ENCODE results near the gene LTN1. TPM values are rescaled to one million over a fixed set of nuclear protein-coding genes. Genes with fewer than 3 reads are reported as not detected.
A peak's percentile ranks its signal among the peaks of the same experiment; 100 is the strongest.

The LTN1 gene
- total and polyA plus RNA-seq, 2 of the 13 experiments (the other 11 are each of a cell fraction or from before 2014, with no cell fraction given): 6.7 to 24.6 TPM

DNA sequence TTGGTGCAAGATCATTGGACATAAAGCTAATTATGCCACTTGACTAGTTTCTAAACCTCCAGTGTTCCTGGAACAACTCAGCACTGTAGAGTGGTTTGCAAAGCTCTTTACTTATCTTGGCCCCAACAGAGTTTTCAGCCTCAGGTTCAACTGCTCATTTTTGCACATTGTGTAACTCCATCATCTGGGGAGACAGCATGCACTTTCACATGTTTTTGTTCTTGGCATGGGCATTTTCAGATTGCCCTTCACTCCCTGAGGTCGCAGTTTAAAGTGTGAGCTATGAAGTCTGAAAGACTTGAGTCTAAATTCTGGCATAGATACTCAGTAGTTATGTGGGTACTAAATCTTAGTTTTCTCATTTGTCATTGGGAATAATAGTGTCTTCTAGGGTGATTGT, 36.8 kb upstream of the LTN1 start (continued):
- TF ChIP-seq MTF2 (CRISPR knock-in tag; IDR thresholded peaks at IDR 0.05; ENCODE audit: borderline replicate concordance) (no peak), ZNF12 (CRISPR knock-in tag; IDR thresholded peaks at IDR 0.05) (no peak), ZNF468 (CRISPR knock-in tag; IDR thresholded peaks at IDR 0.05) (no peak), ESRRA (CRISPR knock-in tag; IDR thresholded peaks at IDR 0.05; ENCODE audit: low read depth) (no peak), KDM5B (CRISPR knock-in tag; IDR thresholded peaks at IDR 0.05; ENCODE audit: borderline replicate concordance) (no peak)
- TF ChIP-seq, protein P1, sequence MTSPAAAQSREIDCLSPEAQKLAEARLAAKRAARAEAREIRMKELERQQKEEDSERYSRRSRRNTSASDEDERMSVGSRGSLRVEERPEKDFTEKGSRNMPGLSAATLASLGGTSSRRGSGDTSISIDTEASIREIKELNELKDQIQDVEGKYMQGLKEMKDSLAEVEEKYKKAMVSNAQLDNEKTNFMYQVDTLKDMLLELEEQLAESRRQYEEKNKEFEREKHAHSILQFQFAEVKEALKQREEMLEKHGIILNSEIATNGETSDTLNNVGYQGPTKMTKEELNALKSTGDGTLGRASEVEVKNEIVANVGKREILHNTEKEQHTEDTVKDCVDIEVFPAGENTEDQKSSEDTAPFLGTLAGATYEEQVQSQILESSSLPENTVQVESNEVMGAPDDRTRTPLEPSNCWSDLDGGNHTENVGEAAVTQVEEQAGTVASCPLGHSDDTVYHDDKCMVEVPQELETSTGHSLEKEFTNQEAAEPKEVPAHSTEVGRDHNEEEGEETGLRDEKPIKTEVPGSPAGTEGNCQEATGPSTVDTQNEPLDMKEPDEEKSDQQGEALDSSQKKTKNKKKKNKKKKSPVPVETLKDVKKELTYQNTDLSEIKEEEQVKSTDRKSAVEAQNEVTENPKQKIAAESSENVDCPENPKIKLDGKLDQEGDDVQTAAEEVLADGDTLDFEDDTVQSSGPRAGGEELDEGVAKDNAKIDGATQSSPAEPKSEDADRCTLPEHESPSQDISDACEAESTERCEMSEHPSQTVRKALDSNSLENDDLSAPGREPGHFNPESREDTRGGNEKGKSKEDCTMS (CRISPR knock-in tag; conservative IDR thresholded peaks at IDR 0.05): no peak

GRCh38 chr21:29025328-29025713, 32.6 kb upstream of the LTN1 start:
- H3K9ac ChIP-seq (ENCODE audit: insufficient read depth, low read depth, low read length): peak overlapping the region; percentile 99
- in situ Hi-C loops (cut with HindIII; ENCODE audit: extremely low pct_ligation_motif_present, low pct_unique_long_range_greater_than_20kb): no loop called here
- intact Hi-C loops (cut with micrococcal nuclease; ENCODE audit: unreplicated experiment): loop anchor here (1.0 to 2.0 kb wide), 2 partner anchors 33 to 47 kb away; partner anchors contain the start of genes CCT8 and LTN1
- H3K79me2 ChIP-seq (ENCODE audit: insufficient read depth, low read length): peaks cover 32% of the 10 kb centered on the region
- no peaks in the 10 kb centered on the region for H3K9me3 ChIP-seq (ENCODE audit: low read length)
- DNase-seq (ENCODE audit: low spot score) (no peak), ATAC-seq (peak; percentile 8; the same call in 2 of the 3 replicates), FAIRE-seq (peak; percentile 8)
- 1% methylated on average over 6 of the region's 6 CpGs for WGBS (ENCODE audit: low lambda C conversion rate)
- no peak overlapping the region for H2AFZ ChIP-seq (ENCODE audit: low read length)
- H3K4me3 ChIP-seq (replicated peaks in 1 of 3; ENCODE audit: insufficient read depth in 1 of 3, low read depth in 2 of 3, low read length in 3 of 3): peak overlapping the region; percentile 79 to 94 (median 83)
- POLR2A ChIA-PET: interaction anchor here (1.0 to 5.2 kb wide), 10 partner anchors 12 to 274 kb away, joined by 3 to 94 read pairs (median 6); partner anchors contain the start of genes BACH1, CCT8 and LTN1
- H3K4me1 ChIP-seq (ENCODE audit: insufficient read depth, low read length): peaks cover 38% of the 10 kb centered on the region
- H3K27me3 ChIP-seq (ENCODE audit: control insufficient read depth in 1 of 2, insufficient read depth in 2 of 2, low read length in 2 of 2): no peaks in the 10 kb centered on the region; a peak in 1 of 5 replicates
- H3K36me3 ChIP-seq (replicated peaks in 1 of 2; ENCODE audit: control insufficient read depth in 1 of 2, insufficient read depth in 2 of 2, low read length in 2 of 2): peaks cover 2 to 13% of the 10 kb centered on the region in 2 experiments
- CTCF ChIA-PET (ENCODE audit: low intra/inter-chr PET ratio, low total read pairs): no interaction called here
- peak overlapping the region; percentile 99 for H3K27ac ChIP-seq (ENCODE audit: extremely low read length, insufficient read depth, low read length)
- TSS peak; percentile 66 for BruUV-seq (replicated peaks)
- peak overlapping the region; percentile 78 for H3K4me2 ChIP-seq (ENCODE audit: low read depth, low read length)
- H4K20me1 ChIP-seq (ENCODE audit: insufficient read depth, low read length): no peaks in the 10 kb centered on the region
- TF ChIP-seq NCOA1 (CRISPR knock-in tag; IDR thresholded peaks at IDR 0.05): no peak
- no peak for TF ChIP-seq ZNF138 (CRISPR knock-in tag; IDR thresholded peaks at IDR 0.05; ENCODE audit: low read depth)
- TF ChIP-seq, protein P2, sequence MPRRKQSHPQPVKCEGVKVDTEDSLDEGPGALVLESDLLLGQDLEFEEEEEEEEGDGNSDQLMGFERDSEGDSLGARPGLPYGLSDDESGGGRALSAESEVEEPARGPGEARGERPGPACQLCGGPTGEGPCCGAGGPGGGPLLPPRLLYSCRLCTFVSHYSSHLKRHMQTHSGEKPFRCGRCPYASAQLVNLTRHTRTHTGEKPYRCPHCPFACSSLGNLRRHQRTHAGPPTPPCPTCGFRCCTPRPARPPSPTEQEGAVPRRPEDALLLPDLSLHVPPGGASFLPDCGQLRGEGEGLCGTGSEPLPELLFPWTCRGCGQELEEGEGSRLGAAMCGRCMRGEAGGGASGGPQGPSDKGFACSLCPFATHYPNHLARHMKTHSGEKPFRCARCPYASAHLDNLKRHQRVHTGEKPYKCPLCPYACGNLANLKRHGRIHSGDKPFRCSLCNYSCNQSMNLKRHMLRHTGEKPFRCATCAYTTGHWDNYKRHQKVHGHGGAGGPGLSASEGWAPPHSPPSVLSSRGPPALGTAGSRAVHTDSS (CRISPR knock-in tag; conservative IDR thresholded peaks at IDR 0.05): no peak
- TF ChIP-seq MEIS1 (CRISPR knock-in tag; IDR thresholded peaks at IDR 0.05; ENCODE audit: borderline replicate concordance): no peak
- TF ChIP-seq, protein P3, sequence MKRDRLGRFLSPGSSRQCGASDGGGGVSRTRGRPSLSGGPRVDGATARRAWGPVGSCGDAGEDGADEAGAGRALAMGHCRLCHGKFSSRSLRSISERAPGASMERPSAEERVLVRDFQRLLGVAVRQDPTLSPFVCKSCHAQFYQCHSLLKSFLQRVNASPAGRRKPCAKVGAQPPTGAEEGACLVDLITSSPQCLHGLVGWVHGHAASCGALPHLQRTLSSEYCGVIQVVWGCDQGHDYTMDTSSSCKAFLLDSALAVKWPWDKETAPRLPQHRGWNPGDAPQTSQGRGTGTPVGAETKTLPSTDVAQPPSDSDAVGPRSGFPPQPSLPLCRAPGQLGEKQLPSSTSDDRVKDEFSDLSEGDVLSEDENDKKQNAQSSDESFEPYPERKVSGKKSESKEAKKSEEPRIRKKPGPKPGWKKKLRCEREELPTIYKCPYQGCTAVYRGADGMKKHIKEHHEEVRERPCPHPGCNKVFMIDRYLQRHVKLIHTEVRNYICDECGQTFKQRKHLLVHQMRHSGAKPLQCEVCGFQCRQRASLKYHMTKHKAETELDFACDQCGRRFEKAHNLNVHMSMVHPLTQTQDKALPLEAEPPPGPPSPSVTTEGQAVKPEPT (CRISPR knock-in tag; IDR thresholded peaks at IDR 0.05; ENCODE audit: low read depth): no peak
- no peak for TF ChIP-seq EZH2 (conservative IDR thresholded peaks at IDR 0.05; ENCODE audit: low read depth, low read length)
- no peak for TF ChIP-seq HOXA7 (CRISPR knock-in tag; IDR thresholded peaks at IDR 0.05)
- TF ChIP-seq, protein P4, sequence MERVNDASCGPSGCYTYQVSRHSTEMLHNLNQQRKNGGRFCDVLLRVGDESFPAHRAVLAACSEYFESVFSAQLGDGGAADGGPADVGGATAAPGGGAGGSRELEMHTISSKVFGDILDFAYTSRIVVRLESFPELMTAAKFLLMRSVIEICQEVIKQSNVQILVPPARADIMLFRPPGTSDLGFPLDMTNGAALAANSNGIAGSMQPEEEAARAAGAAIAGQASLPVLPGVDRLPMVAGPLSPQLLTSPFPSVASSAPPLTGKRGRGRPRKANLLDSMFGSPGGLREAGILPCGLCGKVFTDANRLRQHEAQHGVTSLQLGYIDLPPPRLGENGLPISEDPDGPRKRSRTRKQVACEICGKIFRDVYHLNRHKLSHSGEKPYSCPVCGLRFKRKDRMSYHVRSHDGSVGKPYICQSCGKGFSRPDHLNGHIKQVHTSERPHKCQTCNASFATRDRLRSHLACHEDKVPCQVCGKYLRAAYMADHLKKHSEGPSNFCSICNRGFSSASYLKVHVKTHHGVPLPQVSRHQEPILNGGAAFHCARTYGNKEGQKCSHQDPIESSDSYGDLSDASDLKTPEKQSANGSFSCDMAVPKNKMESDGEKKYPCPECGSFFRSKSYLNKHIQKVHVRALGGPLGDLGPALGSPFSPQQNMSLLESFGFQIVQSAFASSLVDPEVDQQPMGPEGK (CRISPR knock-in tag; IDR thresholded peaks at IDR 0.05): no peak
- TF ChIP-seq MYNN (CRISPR knock-in tag; IDR thresholded peaks at IDR 0.05; ENCODE audit: low read depth): no peak

Measured in HepG2 (cell line).